Brain pericyte (primary cell): ENCODE measurements around the gene TMEM140.
A peak's percentile ranks its signal among the peaks of the same experiment; 100 is the strongest.

ENCODE experiments used
- DNase-seq: peaks from one replicate; pipeline ENCODE4 v3.0.0-alpha.2; 2012; ENCODE audit warnings: low read depth, low spot score

Gene TMEM140

GRCh38 chr7:135174941-135175340, 27.1 kb downstream of the TMEM140 start:
- DNase-seq: no peak

- DNase-seq: no peak
These were observed 28.1 kb downstream of the TMEM140 start for GRCh38 chr7:135175931-135176330.

- no peak for DNase-seq
These were observed 29.3 kb downstream of the TMEM140 start for GRCh38 chr7:135177028-135177696.

- no peak for DNase-seq
These were observed 30.5 kb downstream of the TMEM140 start for GRCh38 chr7:135178364-135178763.

GRCh38 chr7:135179321-135179925, 31.6 kb downstream of the TMEM140 start:
- no peak for DNase-seq

- DNase-seq: no peak
These were observed 32.2 kb downstream of the TMEM140 start for GRCh38 chr7:135180122-135180521.

- no peak for DNase-seq
These were observed 33.5 kb downstream of the TMEM140 start for GRCh38 chr7:135181261-135181928.

GRCh38 chr7:135181929-135182678, 34.2 kb downstream of the TMEM140 start:
- DNase-seq: no peak

- DNase-seq: no peak
These were observed 35.6 kb downstream of the TMEM140 start for GRCh38 chr7:135183478-135183877.

- DNase-seq: no peak
These were observed 36.5 kb downstream of the TMEM140 start for GRCh38 chr7:135184254-135184841.

- no peak for DNase-seq
These were observed 37.8 kb downstream of the TMEM140 start for GRCh38 chr7:135185471-135186260.

GRCh38 chr7:135186261-135186540, 38.3 kb downstream of the TMEM140 start:
- no peak for DNase-seq

GRCh38 chr7:135186841-135187253, 39.0 kb downstream of the TMEM140 start:
- no peak for DNase-seq

GRCh38 chr7:135188298-135188984, 40.6 kb downstream of the TMEM140 start:
- DNase-seq: no peak

- no peak for DNase-seq
These were observed 41.4 kb downstream of the TMEM140 start for GRCh38 chr7:135189221-135189662.

GRCh38 chr7:135189961-135190360, 42.1 kb downstream of the TMEM140 start:
- no peak for DNase-seq

GRCh38 chr7:135190703-135191102, 42.8 kb downstream of the TMEM140 start:
- no peak for DNase-seq

- DNase-seq: no peak
These were observed 45.2 kb downstream of the TMEM140 start for GRCh38 chr7:135192914-135193536.

GRCh38 chr7:135193615-135194081, 45.8 kb downstream of the TMEM140 start:
- peak; percentile 83 for DNase-seq

- DNase-seq: no peak
These were observed 46.7 kb downstream of the TMEM140 start for GRCh38 chr7:135194494-135195095.
